Sigmoid colon (tissue), 7 donors: ENCODE data around the gene ANKAR. TPM values are rescaled to one million over a fixed set of nuclear protein-coding genes. Genes with fewer than 3 reads are reported as not detected.
"Not testable (repeated sequence)": the region's sequence is repeated elsewhere in the genome, so short reads cannot be mapped to it uniquely, and the experiment has no call there.

ENCODE experiments used
- DNase-seq: peaks from one replicate; pipeline ENCODE4 v3.0.0-alpha.2; 2019
- H3K27ac ChIP-seq, 4 donors: fragments of 200-600 bp; sonication (generic); one replicate each; pipeline ENCODE4 v1.5.1; 2016 to 2019; ENCODE audit warnings: mild to moderate bottlenecking in 1 of 4
- H3K27me3 ChIP-seq, 3 donors: fragments of 200-600 bp; sonication (generic); one replicate each; pipeline ENCODE4 v1.5.1; 2019; ENCODE audit warnings: mild to moderate bottlenecking in 1 of 3
- H3K36me3 ChIP-seq, 4 donors: fragments of 200-600 bp; sonication (generic); one replicate each; pipeline ENCODE4 v1.5.1; 2016 to 2019
- H3K4me1 ChIP-seq, 4 donors: fragments of 200-600 bp; sonication (generic); one replicate each; pipeline ENCODE4 v1.5.1; 2017 to 2019
- H3K4me3 ChIP-seq, 4 donors: fragments of 200-600 bp; sonication (generic); one replicate each; pipeline ENCODE4 v1.5.1; 2017 to 2019; ENCODE audit warnings: mild to moderate bottlenecking in 2 of 4, moderate library complexity in 1 of 4
- H3K9me3 ChIP-seq, 4 donors: fragments of 200-600 bp in 3 of 4; sonication (generic) in 3 of 4; one replicate each; pipeline versions ENCODE4 v1.5.1 to v1.6.1; 2013 to 2019
- CTCF ChIP-seq, 4 experiments: fragments of 450-650 bp in 3 of 4; fragments of 200-600 bp in 1 of 4; IDR thresholded peaks; one replicate each; pipeline ENCODE4 v1.5.1; 2016 to 2019; ENCODE audit warnings: antibody characterized with exemption in 4 of 4, mild to moderate bottlenecking in 3 of 4, moderate library complexity in 2 of 4
- EP300 ChIP-seq, 4 donors: sonication (generic); formaldehyde crosslinking; IDR thresholded peaks; one replicate each; pipeline ENCODE4 v1.6.1; 2017; ENCODE audit warnings: antibody characterized with exemption in 4 of 4
- POLR2A ChIP-seq, 2 donors: fragments of 450-650 bp; IDR thresholded peaks; one replicate each; pipeline ENCODE4 v1.6.1; 2016; ENCODE audit warnings: antibody characterized with exemption in 2 of 2, mild to moderate bottlenecking in 2 of 2, moderate library complexity in 2 of 2
- POLR2AphosphoS5 ChIP-seq, 4 donors: sonication (generic); formaldehyde crosslinking; IDR thresholded peaks; one replicate each; pipeline ENCODE4 v1.6.1; 2017; ENCODE audit warnings: antibody characterized with exemption in 4 of 4
- WGBS, 2 donors: extraction: QIAGEN DNeasy Blood & Tissue Kit; methylation state at CpG; one replicate each; pipeline ENCODE4 v1.1.7; 2013; 5-methylcytosine and 5-hydroxymethylcytosine counted together
- intact Hi-C: fragments of 100-400 bp; cut with DNase I; formaldehyde crosslinking; loops from one replicate; pipeline ENCODE4 v1.15.1; 2023
- polyA plus RNA-seq, 3 donors: library from polyadenylated mRNA; stranded (reverse); fragments of 200-250 nt; gene quantifications; one replicate each; pipeline ENCODE4 v1.2.3, GENCODE V29; 2013
- total RNA-seq, 4 donors: library from RNA; depleted of rRNA; stranded (reverse); fragments of >200 nt; gene quantifications; one replicate each; pipeline ENCODE4 v1.1.0, GENCODE V29; 2016
- donor health status: healthy with polysubstance abuse.
- donor health status: Bipolar disorder and iron deficiency.
- donor health status: healthy.

Gene ANKAR
- total and polyA plus RNA-seq, 7 donors: 2.1 to 27.7 (median 11.9) TPM

DNA sequence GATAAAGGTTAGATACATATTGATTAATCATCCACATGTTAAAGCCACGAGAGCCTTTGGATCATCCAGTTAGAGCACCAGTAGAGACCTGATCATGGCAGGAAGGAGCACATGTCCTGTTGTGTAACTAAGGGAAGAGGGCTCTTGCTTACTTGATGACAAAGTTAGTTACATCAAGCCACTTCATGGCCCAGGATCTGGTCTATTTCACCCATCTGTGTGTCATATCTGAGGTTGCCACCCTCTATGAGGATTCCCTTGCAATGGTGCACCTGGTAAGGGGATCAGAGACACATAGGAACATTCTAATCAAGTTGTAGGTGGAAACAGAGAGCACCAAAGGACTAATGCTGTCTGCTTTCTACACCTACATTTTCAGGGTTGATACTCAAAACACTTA lies 6.7 kb downstream of the ANKAR start:
- no peaks in the 10 kb centered on the region for H3K9me3 ChIP-seq
- 94 to 97% methylated on average over 1 of the region's 1 CpG for WGBS, 2 donors
- no peaks in the 10 kb centered on the region for H3K27me3 ChIP-seq
- intact Hi-C loops: no loop called here
- no peaks in the 10 kb centered on the region for H3K36me3 ChIP-seq
- no peak for DNase-seq
- H3K27ac ChIP-seq: no peak overlapping the region
- TF ChIP-seq CTCF (IDR thresholded peaks at IDR 0.05) (no peak), POLR2AphosphoS5 (IDR thresholded peaks at IDR 0.05) (no peak), POLR2A (IDR thresholded peaks at IDR 0.05) (no peak), EP300 (IDR thresholded peaks at IDR 0.05) (no peak)
- H3K4me1 ChIP-seq: peaks cover 0 to 20% (median 4%) of the 10 kb centered on the region in 4 donors
- no peak overlapping the region for H3K4me3 ChIP-seq

DNA sequence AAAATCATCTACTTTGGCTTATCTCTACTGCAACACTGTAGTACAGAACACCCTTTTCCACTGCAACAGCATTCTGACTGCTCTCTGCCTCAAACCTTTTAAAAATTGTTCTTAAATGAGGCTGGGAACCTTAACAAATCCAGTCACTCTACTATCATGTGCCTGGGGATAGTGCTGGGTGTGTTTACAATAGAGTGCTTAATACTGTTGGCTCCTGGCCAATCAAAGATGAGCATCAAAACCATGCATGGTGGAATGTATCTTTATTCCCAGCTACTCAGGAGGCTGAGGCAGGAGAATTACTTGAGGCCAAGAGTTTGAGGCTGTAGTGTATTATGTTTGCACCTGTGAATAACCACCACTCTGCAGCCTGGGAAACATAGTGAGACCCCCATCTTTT lies 7.4 kb downstream of the ANKAR start:
- intact Hi-C loops: no loop called here
- H3K9me3 ChIP-seq: no peaks in the 10 kb centered on the region

DNA sequence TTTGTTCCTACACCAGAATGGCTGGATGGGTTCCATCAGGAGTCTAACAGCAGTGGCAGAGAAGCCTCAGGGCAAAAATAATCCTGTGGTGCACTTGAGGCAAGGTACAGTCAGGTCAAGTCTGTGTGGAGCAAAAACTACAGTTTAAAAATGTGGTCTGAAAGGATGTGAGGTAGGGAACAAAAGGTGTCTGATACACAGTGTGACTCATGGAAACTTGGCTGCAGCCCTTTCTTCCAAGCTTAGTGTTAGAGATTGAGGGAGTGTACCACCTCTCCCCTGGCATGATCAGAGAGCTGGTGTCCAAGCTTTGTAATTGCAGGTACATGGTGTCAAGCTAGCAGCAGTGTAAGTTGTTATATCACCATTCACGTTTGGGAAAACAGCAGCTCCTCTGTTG lies 8.9 kb downstream of the ANKAR start:
- Histone ChIP-seq H3K36me3 (no peaks in the 10 kb centered on the region), H3K9me3 (no peaks in the 10 kb centered on the region), H3K4me1 (peaks cover 0 to 17% (median 4%) of the 10 kb centered on the region in 4 donors), H3K4me3 (no peak overlapping the region), H3K27me3 (no peaks in the 10 kb centered on the region), H3K27ac (no peak overlapping the region)
- 42 to 75% methylated on average over 1 of the region's 1 CpG for WGBS, 2 donors
- DNase-seq: no peak
- intact Hi-C loops: no loop called here
- TF ChIP-seq EP300 (IDR thresholded peaks at IDR 0.05): no peak
- no peak for TF ChIP-seq POLR2A (IDR thresholded peaks at IDR 0.05)
- TF ChIP-seq POLR2AphosphoS5 (IDR thresholded peaks at IDR 0.05): no peak
- TF ChIP-seq CTCF (IDR thresholded peaks at IDR 0.05): no peak

More for the DNA sequence above, 7.4 kb downstream of the ANKAR start:
- no peak overlapping the region for H3K4me3 ChIP-seq
- H3K36me3 ChIP-seq: no peaks in the 10 kb centered on the region
- TF ChIP-seq CTCF (IDR thresholded peaks at IDR 0.05) (no peak), POLR2A (IDR thresholded peaks at IDR 0.05) (no peak), EP300 (IDR thresholded peaks at IDR 0.05) (no peak), POLR2AphosphoS5 (IDR thresholded peaks at IDR 0.05) (no peak)
- DNase-seq: no peak
- H3K4me1 ChIP-seq: peaks cover 0 to 17% (median 4%) of the 10 kb centered on the region in 4 donors
- H3K27ac ChIP-seq: no peak overlapping the region
- no peaks in the 10 kb centered on the region for H3K27me3 ChIP-seq

GRCh38 chr2:189684811-189685210 lies 10.3 kb downstream of the ANKAR start:
- Histone ChIP-seq H3K9me3 (no peaks in the 10 kb centered on the region), H3K27me3 (no peaks in the 10 kb centered on the region), H3K4me1 (peaks cover 0 to 12% (median 4%) of the 10 kb centered on the region in 4 donors), H3K4me3 (no peak overlapping the region), H3K36me3 (peaks cover 0 to 1% (median 0%) of the 10 kb centered on the region in 4 donors), H3K27ac (no peak overlapping the region)
- intact Hi-C loops: no loop called here
- WGBS, 2 donors: 83 to 86% methylated on average over 1 of the region's 1 CpG
- TF ChIP-seq POLR2AphosphoS5 (IDR thresholded peaks at IDR 0.05) (no peak), EP300 (IDR thresholded peaks at IDR 0.05) (no peak), CTCF (IDR thresholded peaks at IDR 0.05) (no peak), POLR2A (IDR thresholded peaks at IDR 0.05) (no peak)
- DNase-seq: no peak

DNA sequence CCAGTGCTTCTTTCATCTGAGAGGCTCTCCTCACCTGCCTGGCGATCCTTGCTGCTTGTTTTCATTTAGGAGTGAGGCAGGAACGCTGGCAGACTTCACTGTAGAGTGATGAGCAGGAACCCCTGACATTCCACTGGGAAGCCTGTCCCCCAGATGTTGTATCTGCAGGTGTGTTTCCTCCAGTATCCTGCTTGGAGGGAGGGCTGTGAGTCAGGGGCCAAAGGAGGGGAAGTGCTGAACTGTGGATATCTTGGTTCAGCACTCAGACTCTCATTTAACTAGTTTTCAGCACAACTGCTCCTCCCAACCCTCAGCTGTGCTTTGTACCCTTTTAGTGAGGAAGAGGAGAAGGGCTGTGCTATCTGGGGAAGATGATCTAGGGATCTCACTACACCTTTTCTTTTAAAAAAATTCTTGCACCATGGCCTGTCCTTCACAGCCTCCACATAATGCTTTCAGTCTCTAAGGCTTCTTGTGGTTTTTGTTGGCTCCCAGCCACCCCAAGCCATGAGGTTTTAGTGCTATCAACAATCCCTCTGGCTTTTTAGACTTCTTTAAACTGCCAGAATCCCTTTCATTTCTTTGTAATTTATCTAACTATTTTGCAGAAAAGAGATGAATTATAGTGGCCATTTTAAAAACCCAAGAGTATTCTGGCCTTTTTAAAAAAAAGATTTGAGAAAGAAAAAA lies 11.2 kb downstream of the ANKAR start:
- peaks cover 0 to 12% (median 4%) of the 10 kb centered on the region in 4 donors for H3K4me1 ChIP-seq
- no peak for TF ChIP-seq CTCF (IDR thresholded peaks at IDR 0.05)
- no peak for DNase-seq
- H3K27me3 ChIP-seq: no peaks in the 10 kb centered on the region
- H3K4me3 ChIP-seq: no peak overlapping the region
- WGBS, 2 donors: 73 to 78% methylated on average over 2 of the region's 2 CpGs
- H3K36me3 ChIP-seq: peaks cover 0 to 8% (median 0%) of the 10 kb centered on the region in 4 donors
- intact Hi-C loops: no loop called here
- no peaks in the 10 kb centered on the region for H3K9me3 ChIP-seq
- H3K27ac ChIP-seq: no peak overlapping the region

DNA sequence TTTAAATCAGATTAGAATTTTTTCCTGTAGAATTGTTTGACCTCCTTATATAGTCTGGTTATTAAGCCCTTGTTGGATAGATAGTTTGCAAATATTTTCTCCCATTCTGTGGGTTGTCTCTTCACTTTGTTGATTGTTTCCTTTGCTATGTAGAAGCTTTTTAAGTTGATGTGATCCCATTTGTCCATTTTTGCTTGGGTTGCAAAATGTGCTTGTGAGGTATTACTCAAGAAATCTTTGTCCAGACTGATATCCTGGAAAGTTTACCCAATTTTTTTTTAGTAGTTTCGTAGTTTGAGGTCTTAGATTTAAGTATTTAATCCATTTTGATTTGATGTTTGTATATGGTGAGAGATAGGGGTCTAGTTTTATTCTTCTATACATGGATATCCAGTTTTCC lies 13.3 kb downstream of the ANKAR start:
- DNase-seq, H3K27me3 ChIP-seq, intact Hi-C loops, H3K27ac ChIP-seq, H3K9me3 ChIP-seq, H3K4me3 ChIP-seq, H3K4me1 ChIP-seq, H3K36me3 ChIP-seq: not testable (repeated sequence)
- WGBS, 2 donors: 84 to 88% methylated on average over 1 of the region's 1 CpG
